Measurements from ENCODE around the gene NF2.

- no peak for TF ChIP-seq CTCF (IDR thresholded peaks at IDR 0.05)
- TF ChIP-seq CHD2 (IDR thresholded peaks at IDR 0.05; ENCODE audit: low read length, partially characterized antibody) = no peak
- no peak for TF ChIP-seq MAX (IDR thresholded peaks at IDR 0.05)
- no peak for TF ChIP-seq POLR2A (IDR thresholded peaks at IDR 0.05; ENCODE audit: low read length)
- no peak for TF ChIP-seq MYC (IDR thresholded peaks at IDR 0.05; ENCODE audit: borderline replicate concordance, low read length)
- TF ChIP-seq HDAC2 (IDR thresholded peaks at IDR 0.05) = no peak
Measured at GRCh38 chr22:29637181-29637580, 33.7 kb downstream of the NF2 start.

All from A549 (cell line).